ENCODE measurements around the gene POLR3K. TPM values are rescaled to one million over a fixed set of nuclear protein-coding genes. Genes with fewer than 3 reads are reported as not detected.

POLR3K gene
- total RNA-seq, 4 donors from 2014 or later, result 1.5 to 7.3 (median 4.8) TPM

- TF ChIP-seq CTCF (IDR thresholded peaks at IDR 0.05; ENCODE audit: low read depth), result no peak
Observed at GRCh38 chr16:84718-85406, 31.5 kb upstream of the POLR3K start.

DNA sequence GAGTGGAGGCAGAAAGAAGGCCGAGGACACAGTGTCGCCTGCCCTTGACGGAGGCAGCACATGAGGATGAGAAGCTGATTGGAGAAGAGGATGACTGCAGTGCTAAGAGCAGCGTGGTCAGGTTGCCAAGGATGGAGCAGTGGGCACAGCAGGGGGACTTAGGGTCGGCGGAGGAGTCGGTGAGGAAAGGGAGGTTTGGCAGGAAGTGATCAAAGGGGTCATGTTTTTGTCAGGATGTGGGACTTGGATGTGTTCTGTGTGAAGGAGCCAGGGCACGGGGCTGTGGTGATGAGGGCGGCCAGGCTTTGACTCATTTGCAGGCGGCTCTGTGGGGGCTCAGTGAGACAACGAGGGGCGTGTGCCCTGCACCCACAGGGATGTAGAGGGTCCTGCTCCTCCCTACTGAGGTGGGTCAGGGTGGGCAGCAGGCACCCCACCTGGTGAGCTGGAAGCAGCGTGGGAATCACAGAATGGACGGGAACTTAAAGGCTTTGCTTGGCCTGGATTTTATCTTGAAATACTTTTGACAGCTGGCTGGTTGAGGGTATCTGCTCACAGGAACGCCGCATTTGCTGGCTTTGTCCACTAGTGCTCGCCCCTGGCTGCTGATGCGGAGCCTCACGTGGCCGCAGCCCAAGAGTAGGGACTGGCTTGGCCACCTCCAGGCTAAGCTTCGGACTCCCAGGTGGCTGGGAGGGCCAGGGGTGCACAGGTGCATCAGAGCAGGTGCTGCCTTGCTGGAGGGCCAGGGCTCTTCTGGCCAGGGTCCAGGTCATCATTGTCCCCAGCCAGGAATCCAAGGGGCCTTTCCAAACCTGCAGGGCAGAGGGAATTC lies 30.6 kb upstream of the POLR3K start:
- no peak for TF ChIP-seq CTCF (IDR thresholded peaks at IDR 0.05; ENCODE audit: low read depth)

DNA sequence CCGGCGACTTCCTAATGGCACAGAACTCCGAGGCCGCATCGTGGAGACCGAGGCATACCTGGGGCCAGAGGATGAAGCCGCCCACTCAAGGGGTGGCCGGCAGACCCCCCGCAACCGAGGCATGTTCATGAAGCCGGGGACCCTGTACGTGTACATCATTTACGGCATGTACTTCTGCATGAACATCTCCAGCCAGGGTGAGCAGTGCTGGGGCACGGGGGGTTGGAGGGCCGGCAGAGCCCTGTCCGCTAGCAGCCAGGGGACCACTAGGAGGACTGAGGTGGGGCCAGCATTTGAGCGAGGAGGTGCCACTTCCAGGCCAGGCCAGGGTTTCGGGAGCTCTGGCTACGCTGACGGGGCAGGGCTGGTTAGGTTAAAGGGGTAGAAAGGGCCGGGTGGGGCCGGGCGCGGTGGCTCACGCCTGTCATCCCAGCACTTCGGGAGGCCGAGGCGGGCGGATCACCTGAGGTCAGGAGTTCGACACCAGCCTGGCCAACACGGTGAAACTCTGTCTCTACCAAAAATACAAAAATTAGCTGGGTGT lies 29.7 kb upstream of the POLR3K start:
- no peak for TF ChIP-seq CTCF (IDR thresholded peaks at IDR 0.05; ENCODE audit: low read depth)

DNA sequence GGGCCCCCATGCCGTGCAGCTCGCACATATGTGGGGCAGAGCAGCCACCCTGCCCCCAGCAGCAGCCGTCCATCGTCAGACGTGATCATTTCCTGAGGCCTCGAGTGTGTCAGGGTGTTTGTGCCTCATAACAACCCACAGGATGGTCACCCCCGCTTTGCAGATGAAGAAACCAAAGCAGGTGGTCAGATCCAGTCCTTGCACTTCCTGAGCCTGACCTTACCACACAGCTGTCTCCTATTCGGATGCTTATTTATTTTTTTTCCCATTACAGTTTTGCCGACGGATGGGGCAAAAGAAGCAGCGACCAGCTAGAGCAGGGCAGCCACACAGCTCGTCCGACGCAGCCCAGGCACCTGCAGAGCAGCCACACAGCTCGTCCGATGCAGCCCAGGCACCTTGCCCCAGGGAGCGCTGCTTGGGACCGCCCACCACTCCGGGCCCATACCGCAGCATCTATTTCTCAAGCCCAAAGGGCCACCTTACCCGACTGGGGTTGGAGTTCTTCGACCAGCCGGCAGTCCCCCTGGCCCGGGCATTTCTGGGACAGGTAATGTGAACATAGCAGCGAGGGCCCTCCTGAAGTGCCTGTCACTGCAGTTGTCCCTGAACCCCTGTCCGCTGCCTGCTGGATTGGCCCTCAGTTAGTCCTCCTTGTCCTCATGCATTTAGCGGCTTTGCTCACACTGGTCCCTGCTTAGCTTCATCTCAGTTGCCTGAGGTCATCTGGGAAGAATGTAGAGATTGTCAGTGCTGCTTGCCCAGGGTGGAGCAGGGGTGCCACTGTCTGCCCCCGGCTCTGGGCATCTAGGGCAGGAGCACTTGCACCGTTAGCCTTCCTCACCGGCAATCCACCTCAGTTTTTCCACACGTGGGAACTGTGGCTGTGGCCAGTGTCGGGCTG lies 26.0 kb upstream of the POLR3K start:
- no peak for TF ChIP-seq CTCF (IDR thresholded peaks at IDR 0.05; ENCODE audit: low read depth)

GRCh38 chr16:78444-79150 lies 25.2 kb upstream of the POLR3K start:
- TF ChIP-seq CTCF (IDR thresholded peaks at IDR 0.05; ENCODE audit: low read depth), result no peak

DNA sequence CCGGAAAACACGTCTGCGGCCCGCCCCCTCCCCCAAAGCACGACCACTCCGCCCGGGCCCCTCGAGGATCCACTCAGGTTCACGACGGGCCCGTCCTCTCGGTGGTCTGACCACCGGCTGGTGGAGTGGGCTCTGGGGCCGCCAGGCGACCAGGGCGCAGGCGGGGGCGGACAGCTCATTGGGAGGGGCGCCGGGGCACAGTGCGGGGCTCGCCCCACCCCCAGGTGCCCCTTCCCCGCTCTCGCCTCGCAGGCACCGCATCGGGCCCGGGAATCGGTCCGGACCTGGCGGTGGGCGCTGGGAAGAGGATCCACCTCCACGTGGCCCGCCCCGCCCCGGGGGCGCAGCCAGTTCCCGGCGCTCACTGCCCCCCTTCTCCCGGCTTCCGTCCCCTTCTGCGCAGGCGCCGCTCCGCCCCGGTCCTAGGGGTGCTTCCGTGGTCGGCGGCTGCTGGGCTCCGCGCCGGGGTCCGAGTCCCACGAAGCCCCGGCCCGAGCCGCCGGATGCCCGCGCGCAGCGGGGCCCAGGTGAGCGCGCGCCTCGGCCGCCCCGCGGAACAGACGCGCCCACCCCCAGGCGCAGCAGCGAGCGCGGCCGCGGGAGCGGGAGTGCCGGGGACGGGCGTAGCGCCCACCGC lies 24.5 kb upstream of the POLR3K start, which contains the start of gene MPG:
Gene MPG, plus strand, starts transcription at position 419 of the 637 bp plus-strand sequence. Its CDS starts 85 bp downstream, at position 504.
- no peak for TF ChIP-seq CTCF (IDR thresholded peaks at IDR 0.05; ENCODE audit: low read depth)

Measured in subcutaneous adipose tissue (tissue), 4 donors.